CD4-positive, alpha-beta T cell (primary cell): Measurements from ENCODE around the gene ANXA6. TPM values are rescaled to one million over a fixed set of nuclear protein-coding genes. Genes with fewer than 3 reads are reported as not detected.

Experiments used
- ATAC-seq: fragments of 200-7000 bp; cut with Tn5 transposase; one replicate; pipeline ENCODE4 v1.10.0; 2022; ENCODE audit warnings: mild to moderate bottlenecking; ENCODE audit not compliant: poor library complexity
- CTCF ChIA-PET: fragments of 350-600 bp; sonication (Branson Sonifier 250); formaldehyde crosslinking; loops from one replicate; lab custom pipeline; 2021; ENCODE audit warnings: antibody characterized with exemption, inconsistent platforms; lab: Charles Lee
- POLR2A ChIA-PET: fragments of 350-600 bp; sonication (Branson Sonifier 250); formaldehyde crosslinking; loops from one replicate; lab custom pipeline; 2021; ENCODE audit warnings: antibody characterized with exemption, inconsistent platforms; lab: Charles Lee
- DNase-seq, 14 experiments: peaks; one replicate each; pipeline ENCODE4 v3.0.0-alpha.2; 2013 to 2020; ENCODE audit warnings: mixed read lengths in 2 of 14
- H3K27ac ChIP-seq, 2 donors: one replicate each; pipeline versions ENCODE4 v1.5.1 to v1.7.0; 2013; ENCODE audit warnings: low read length in 2 of 2, low read depth in 1 of 2, mild to moderate bottlenecking in 1 of 2
- H3K27me3 ChIP-seq, 2 experiments: 1 replicate in 1 of 2; 2 replicates in 1 of 2; pipeline versions ENCODE4 v1.6.1 to v1.7.0; 2013; ENCODE audit warnings: low read length in 2 of 2, control low read depth in 1 of 2, mild to moderate bottlenecking in 1 of 2, moderate library complexity in 1 of 2; ENCODE audit not compliant: insufficient read depth in 2 of 2, control insufficient read depth in 1 of 2
- H3K36me3 ChIP-seq: one replicate; pipeline ENCODE4 v1.6.1; 2013; ENCODE audit warnings: low read length, control low read depth; ENCODE audit not compliant: insufficient read depth
- H3K4me1 ChIP-seq: one replicate; pipeline ENCODE4 v1.6.1; 2013; ENCODE audit warnings: low read length, control low read depth; ENCODE audit not compliant: insufficient read depth
- H3K4me3 ChIP-seq: one replicate; pipeline ENCODE4 v1.5.1; 2013; ENCODE audit warnings: mild to moderate bottlenecking, low read length, moderate library complexity
- H3K9me3 ChIP-seq, 2 experiments: 1 replicate in 1 of 2; 2 replicates in 1 of 2; pipeline versions ENCODE4 v1.6.1 to v1.7.0; 2013; ENCODE audit warnings: low read length in 2 of 2, mild to moderate bottlenecking in 2 of 2, control low read depth in 1 of 2, moderate library complexity in 1 of 2; ENCODE audit not compliant: control insufficient read depth in 1 of 2, insufficient read depth in 1 of 2
- H3K27ac Mint-ChIP-seq: one replicate; pipeline ENCODE4 v1.8.0; 2020; ENCODE audit warnings: mixed read lengths
- H3K27me3 Mint-ChIP-seq: one replicate; pipeline ENCODE4 v1.8.0; 2021; ENCODE audit warnings: mixed read lengths
- H3K36me3 Mint-ChIP-seq: one replicate; pipeline ENCODE4 v1.8.0; 2021; ENCODE audit warnings: low read depth, mixed read lengths
- H3K4me1 Mint-ChIP-seq: one replicate; pipeline ENCODE4 v1.8.0; 2021; ENCODE audit warnings: low read depth, mixed read lengths
- H3K4me3 Mint-ChIP-seq: one replicate; pipeline ENCODE4 v1.8.0; 2020; ENCODE audit warnings: mild to moderate bottlenecking, mixed read lengths
- H3K9me3 Mint-ChIP-seq: one replicate; pipeline ENCODE4 v1.8.0; 2020; ENCODE audit warnings: mixed read lengths
- intact Hi-C, 2 experiments: fragments of 100-400 bp; cut with DNase I in 1 of 2; cut with micrococcal nuclease in 1 of 2; formaldehyde crosslinking; loops; one replicate each; pipeline versions ENCODE4 v1.15.1 to v1.9.0; 2023 to 2025; cut with DNase I, micrococcal nuclease
- total RNA-seq, 174 experiments: library from RNA in 2 of 174; stranded (reverse) in 2 of 174; gene quantifications; one replicate each; pipeline ENCODE4 v1.2.3 and lab custom pipeline; 2021 to 2026
- TF ChIP-seq, protein P1 (sequence below): fragments of 200-600 bp; IDR thresholded peaks from one replicate; pipeline ENCODE4 v1.8.0; 2022; ENCODE audit warnings: antibody characterized with exemption, mild to moderate bottlenecking

The ANXA6 gene
- total RNA-seq, 2 experiments from 2014 or later: 108 to 130 TPM

GRCh38 chr5:151130922-151131891 is 26.4 kb downstream of the ANXA6 start:
- Mint-ChIP-seq H3K27ac (peak overlapping the region; percentile 91), H3K4me1 (peaks cover 90% of the 10 kb centered on the region), H3K36me3 (peaks cover 99% of the 10 kb centered on the region), H3K4me3 (peak overlapping the region; percentile 65), H3K9me3 (no peaks in the 10 kb centered on the region), H3K27me3 (no peaks in the 10 kb centered on the region)
- Histone ChIP-seq H3K27me3 (no peaks in the 10 kb centered on the region), H3K4me1 (peaks cover 53% of the 10 kb centered on the region), H3K27ac (peak overlapping the region; percentile 56 to 66), H3K4me3 (no peak overlapping the region), H3K9me3 (no peaks in the 10 kb centered on the region), H3K36me3 (peaks cover 98% of the 10 kb centered on the region)
- ATAC-seq (peak; percentile 44), DNase-seq (no peak)
- TF ChIP-seq, protein P1, sequence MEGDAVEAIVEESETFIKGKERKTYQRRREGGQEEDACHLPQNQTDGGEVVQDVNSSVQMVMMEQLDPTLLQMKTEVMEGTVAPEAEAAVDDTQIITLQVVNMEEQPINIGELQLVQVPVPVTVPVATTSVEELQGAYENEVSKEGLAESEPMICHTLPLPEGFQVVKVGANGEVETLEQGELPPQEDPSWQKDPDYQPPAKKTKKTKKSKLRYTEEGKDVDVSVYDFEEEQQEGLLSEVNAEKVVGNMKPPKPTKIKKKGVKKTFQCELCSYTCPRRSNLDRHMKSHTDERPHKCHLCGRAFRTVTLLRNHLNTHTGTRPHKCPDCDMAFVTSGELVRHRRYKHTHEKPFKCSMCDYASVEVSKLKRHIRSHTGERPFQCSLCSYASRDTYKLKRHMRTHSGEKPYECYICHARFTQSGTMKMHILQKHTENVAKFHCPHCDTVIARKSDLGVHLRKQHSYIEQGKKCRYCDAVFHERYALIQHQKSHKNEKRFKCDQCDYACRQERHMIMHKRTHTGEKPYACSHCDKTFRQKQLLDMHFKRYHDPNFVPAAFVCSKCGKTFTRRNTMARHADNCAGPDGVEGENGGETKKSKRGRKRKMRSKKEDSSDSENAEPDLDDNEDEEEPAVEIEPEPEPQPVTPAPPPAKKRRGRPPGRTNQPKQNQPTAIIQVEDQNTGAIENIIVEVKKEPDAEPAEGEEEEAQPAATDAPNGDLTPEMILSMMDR: no peak
- intact Hi-C loops: no loop called here
- ChIA-PET CTCF (interaction anchor here (1.1 to 4.8 kb wide), 2 partner anchors 10 to 33 kb away, joined by 3 to 34 read pairs; no protein-coding TSS in a partner anchor), POLR2A (interaction anchor here (0.6 to 4.8 kb wide), 10 partner anchors 10 to 121 kb away, joined by 3 to 41 read pairs (median 4); partner anchors contain the start of gene GM2A)

GRCh38 chr5:151130235-151130921 is 27.2 kb downstream of the ANXA6 start:
- peak overlapping the region; percentile 56 to 66 for H3K27ac ChIP-seq
- ATAC-seq (no peak), DNase-seq (no peak)
- ChIA-PET CTCF (interaction anchor here (1.4 to 4.8 kb wide), 3 partner anchors 15 to 34 kb away, joined by 4 to 34 read pairs (median 8); no protein-coding TSS in a partner anchor), POLR2A (interaction anchor here (1.0 to 5.5 kb wide), 5 partner anchors 20 to 92 kb away, joined by 3 to 97 read pairs (median 5); no protein-coding TSS in a partner anchor)
- no peaks in the 10 kb centered on the region for H3K27me3 Mint-ChIP-seq
- peak overlapping the region; percentile 91 for H3K27ac Mint-ChIP-seq
- intact Hi-C loops: no loop called here
- H3K36me3 ChIP-seq: peaks cover 98% of the 10 kb centered on the region
- peaks cover 99% of the 10 kb centered on the region for H3K36me3 Mint-ChIP-seq
- H3K4me3 Mint-ChIP-seq: no peak overlapping the region
- no peaks in the 10 kb centered on the region for H3K9me3 ChIP-seq
- H3K4me1 ChIP-seq: peaks cover 62% of the 10 kb centered on the region
- peaks cover 90% of the 10 kb centered on the region for H3K4me1 Mint-ChIP-seq
- no peaks in the 10 kb centered on the region for H3K9me3 Mint-ChIP-seq
- H3K27me3 ChIP-seq: no peaks in the 10 kb centered on the region
- no peak overlapping the region for H3K4me3 ChIP-seq
- TF ChIP-seq, protein P1: no peak

DNA sequence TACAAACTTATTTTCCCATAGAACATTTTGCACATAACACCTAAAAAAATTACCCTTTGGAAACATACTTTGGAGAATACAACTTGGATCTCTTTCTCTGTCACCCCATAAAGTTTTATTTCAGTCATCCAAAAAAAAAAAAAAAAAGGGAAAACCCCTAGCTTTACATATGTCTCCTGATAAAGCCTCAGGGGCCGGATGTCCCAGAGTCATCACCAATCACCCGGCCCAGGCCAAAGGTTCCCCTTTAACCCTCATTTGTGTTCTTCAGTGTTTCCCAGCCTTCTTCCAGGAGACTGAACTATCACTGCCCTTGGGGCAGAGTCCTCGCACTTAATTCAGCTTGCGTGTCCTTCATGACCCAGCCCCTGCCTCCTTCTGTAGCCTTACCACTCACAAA is 28.8 kb downstream of the ANXA6 start:
- no peak for DNase-seq
- Histone ChIP-seq H3K4me3 (no peak overlapping the region), H3K9me3 (no peaks in the 10 kb centered on the region), H3K36me3 (peaks cover 98% of the 10 kb centered on the region), H3K27ac (peak overlapping the region; percentile 15 to 46), H3K4me1 (peaks cover 67% of the 10 kb centered on the region), H3K27me3 (no peaks in the 10 kb centered on the region)
- ChIA-PET CTCF (interaction anchor here (1.4 to 4.8 kb wide), 3 partner anchors 13 to 36 kb away, joined by 4 to 34 read pairs (median 8); no protein-coding TSS in a partner anchor), POLR2A (interaction anchor here (0.6 to 5.5 kb wide), 6 partner anchors 13 to 124 kb away, joined by 4 to 97 read pairs (median 6); partner anchors contain the start of gene GM2A)
- Mint-ChIP-seq H3K4me3 (no peak overlapping the region), H3K27me3 (no peaks in the 10 kb centered on the region), H3K9me3 (no peaks in the 10 kb centered on the region), H3K4me1 (peaks cover 92% of the 10 kb centered on the region), H3K27ac (peak overlapping the region; percentile 91), H3K36me3 (peaks cover 99% of the 10 kb centered on the region)
- intact Hi-C loops: no loop called here
- no peak for ATAC-seq
- TF ChIP-seq, protein P1: no peak
